KOPT-K1 (cell line): ENCODE measurements around the gene LNP1.

Source experiments
- H3K27ac ChIP-seq: fragments of 200-600 bp; sonication (generic); 2 replicates; pipeline ENCODE4 v1.5.1; 2016; ENCODE audit warnings: antibody characterized with exemption, mild to moderate bottlenecking, low read depth, low read length; ENCODE audit not compliant: poor library complexity, severe bottlenecking
- H3K36me3 ChIP-seq: fragments of 200-600 bp; sonication (generic); 2 replicates; pipeline ENCODE4 v1.5.1; 2017; ENCODE audit warnings: antibody characterized with exemption, mild to moderate bottlenecking, low read length, moderate library complexity; ENCODE audit not compliant: insufficient read depth
- H3K9me3 ChIP-seq: fragments of 200-600 bp; sonication (generic); 2 replicates; pipeline ENCODE4 v1.5.1; 2017; ENCODE audit warnings: antibody characterized with exemption, low read length, mild to moderate bottlenecking; ENCODE audit not compliant: insufficient read depth, poor library complexity, severe bottlenecking

LNP1 gene

GRCh38 chr3:100411091-100411982, 10.0 kb downstream of the LNP1 start:
- H3K36me3 ChIP-seq = peaks cover 7% of the 10 kb centered on the region; the same call in 1 of the 2 replicates
- H3K9me3 ChIP-seq = peaks cover 31% of the 10 kb centered on the region
- no peak overlapping the region for H3K27ac ChIP-seq

DNA sequence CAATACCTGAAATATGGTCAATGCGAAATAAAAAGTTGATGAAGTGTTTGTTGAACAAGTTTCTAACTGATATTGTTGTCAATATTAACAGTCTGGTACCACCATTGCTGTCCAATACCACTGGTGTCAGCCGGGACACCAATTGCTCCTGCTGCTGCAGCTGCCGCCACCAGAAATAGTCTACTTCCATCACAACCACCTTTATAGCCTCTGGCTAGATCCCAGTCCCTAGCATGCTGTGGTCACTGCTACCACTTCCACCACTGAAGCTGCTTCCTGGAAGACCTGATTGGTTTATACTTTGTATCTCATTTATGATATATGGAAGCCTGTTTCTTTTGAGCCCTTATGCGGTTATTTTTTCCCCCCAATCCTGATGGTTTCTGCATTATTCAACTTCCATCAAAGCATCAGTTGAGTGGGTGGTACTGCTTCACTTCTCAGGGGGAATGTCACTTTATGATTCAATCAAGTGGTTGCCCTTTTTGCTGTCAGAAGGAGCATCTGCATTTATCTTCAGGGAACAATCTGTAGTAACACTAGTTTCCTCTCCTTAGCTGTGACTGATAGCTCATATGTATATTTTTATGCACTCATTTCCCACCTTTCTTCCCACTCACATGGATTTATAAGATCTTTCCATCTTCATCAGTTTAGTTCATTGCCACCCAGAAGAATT, 11.7 kb downstream of the LNP1 start:
- Histone ChIP-seq H3K36me3 (peaks cover 7% of the 10 kb centered on the region; the same call in 1 of the 2 replicates), H3K27ac (no peak overlapping the region), H3K9me3 (peaks cover 17% of the 10 kb centered on the region)

- no peak overlapping the region for H3K27ac ChIP-seq
- peaks cover 7% of the 10 kb centered on the region; the same call in 1 of the 2 replicates for H3K36me3 ChIP-seq
- peaks cover 11% of the 10 kb centered on the region for H3K9me3 ChIP-seq
Observed at GRCh38 chr3:100413613-100414012, 12.3 kb downstream of the LNP1 start.

DNA sequence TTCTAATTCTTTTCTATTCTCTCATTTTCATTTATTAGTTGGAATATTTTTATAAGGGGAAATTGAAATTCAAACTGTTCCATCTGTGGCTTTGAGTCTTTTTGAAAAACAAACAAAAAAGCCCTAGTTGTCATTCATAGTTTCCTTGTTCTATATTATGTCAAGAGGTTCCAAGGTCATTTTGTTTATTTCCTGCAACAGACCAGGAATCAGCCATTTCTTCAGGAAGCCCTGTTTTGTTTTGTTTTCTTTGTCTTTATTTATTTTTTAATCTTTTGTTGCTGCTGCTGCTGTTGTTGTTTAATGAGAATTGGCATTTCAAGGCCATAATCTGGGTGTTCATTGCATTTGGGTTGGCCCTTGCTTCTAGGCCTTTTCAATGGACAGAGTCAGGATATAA, 14.8 kb downstream of the LNP1 start:
- peaks cover 4% of the 10 kb centered on the region; the same call in 1 of the 2 replicates for H3K36me3 ChIP-seq
- peaks cover 5% of the 10 kb centered on the region for H3K9me3 ChIP-seq
- no peak overlapping the region for H3K27ac ChIP-seq

GRCh38 chr3:100416863-100417262, 15.5 kb downstream of the LNP1 start:
- Histone ChIP-seq H3K36me3 (no peaks in the 10 kb centered on the region), H3K27ac (no peak overlapping the region), H3K9me3 (no peaks in the 10 kb centered on the region)

GRCh38 chr3:100419406-100419805, 18.1 kb downstream of the LNP1 start:
- no peaks in the 10 kb centered on the region for H3K9me3 ChIP-seq
- H3K27ac ChIP-seq = no peak overlapping the region
- no peaks in the 10 kb centered on the region for H3K36me3 ChIP-seq

DNA sequence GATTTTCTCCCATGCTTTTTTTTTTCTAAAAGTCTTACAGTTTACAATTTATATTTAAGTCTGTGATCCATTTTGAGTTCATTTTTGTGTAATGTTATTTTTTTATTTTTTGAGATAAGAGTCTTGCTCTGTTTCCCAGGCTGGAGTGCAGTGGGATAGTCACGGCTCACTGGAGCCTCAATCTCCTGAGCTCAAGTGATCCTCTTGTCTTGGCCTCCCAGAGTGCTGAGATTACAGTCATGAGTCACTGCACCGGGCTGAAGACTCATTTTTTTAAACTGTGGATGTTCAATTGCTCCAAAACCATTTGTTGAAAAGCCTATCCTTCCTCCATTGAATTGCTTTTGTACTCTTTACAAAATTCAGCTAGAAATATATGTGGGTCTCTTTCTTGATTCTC, 19.5 kb downstream of the LNP1 start:
- no peak overlapping the region for H3K27ac ChIP-seq
- no peaks in the 10 kb centered on the region for H3K9me3 ChIP-seq
- no peaks in the 10 kb centered on the region for H3K36me3 ChIP-seq

- no peaks in the 10 kb centered on the region for H3K36me3 ChIP-seq
- H3K9me3 ChIP-seq = no peaks in the 10 kb centered on the region
- H3K27ac ChIP-seq = no peak overlapping the region
Observed at GRCh38 chr3:100423611-100424010, 22.3 kb downstream of the LNP1 start.

DNA sequence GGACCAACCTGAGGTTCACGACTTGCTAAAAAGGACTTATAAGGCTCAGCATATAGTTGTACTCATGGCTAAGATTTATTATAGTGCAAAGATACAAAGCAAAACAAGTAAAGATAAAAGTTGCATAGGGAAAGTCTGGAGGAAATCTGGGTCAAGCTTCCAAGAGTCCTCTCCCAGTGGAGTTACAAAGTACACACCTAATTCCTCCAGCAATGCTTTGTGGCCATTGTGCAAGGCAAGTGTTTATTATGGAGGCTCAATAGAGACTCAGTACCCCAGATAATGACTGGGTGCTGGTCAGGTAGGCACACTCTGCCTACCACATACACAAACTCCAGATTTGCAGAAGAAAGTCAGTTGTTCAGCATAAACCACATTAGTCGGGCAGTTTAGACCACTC, 22.9 kb downstream of the LNP1 start:
- H3K36me3 ChIP-seq = no peaks in the 10 kb centered on the region
- H3K27ac ChIP-seq = no peak overlapping the region
- no peaks in the 10 kb centered on the region for H3K9me3 ChIP-seq

DNA sequence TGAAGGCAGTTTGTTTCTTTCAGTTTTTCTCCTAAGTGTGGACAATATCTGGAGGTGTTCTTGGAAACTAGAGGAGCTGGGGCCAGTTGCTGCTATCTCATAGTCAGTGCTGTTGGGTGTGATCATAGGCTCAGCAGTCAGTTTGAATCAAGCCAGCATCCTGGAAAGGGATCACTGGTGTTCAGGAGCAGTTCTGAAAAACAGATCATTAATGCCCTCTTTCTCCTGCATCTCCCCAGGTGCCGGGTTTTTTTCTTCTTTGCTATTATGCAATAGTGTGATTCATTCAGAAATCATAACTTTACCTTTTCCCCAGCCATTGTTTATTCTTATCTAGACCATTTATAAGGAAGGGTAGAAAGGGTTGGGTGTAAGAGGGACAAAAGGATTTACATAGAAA, 24.0 kb downstream of the LNP1 start:
- Histone ChIP-seq H3K36me3 (no peaks in the 10 kb centered on the region), H3K9me3 (no peaks in the 10 kb centered on the region), H3K27ac (no peak overlapping the region)

- H3K9me3 ChIP-seq = no peaks in the 10 kb centered on the region
- H3K36me3 ChIP-seq = no peaks in the 10 kb centered on the region
- H3K27ac ChIP-seq = no peak overlapping the region
Observed at GRCh38 chr3:100426067-100426682, 24.8 kb downstream of the LNP1 start.

DNA sequence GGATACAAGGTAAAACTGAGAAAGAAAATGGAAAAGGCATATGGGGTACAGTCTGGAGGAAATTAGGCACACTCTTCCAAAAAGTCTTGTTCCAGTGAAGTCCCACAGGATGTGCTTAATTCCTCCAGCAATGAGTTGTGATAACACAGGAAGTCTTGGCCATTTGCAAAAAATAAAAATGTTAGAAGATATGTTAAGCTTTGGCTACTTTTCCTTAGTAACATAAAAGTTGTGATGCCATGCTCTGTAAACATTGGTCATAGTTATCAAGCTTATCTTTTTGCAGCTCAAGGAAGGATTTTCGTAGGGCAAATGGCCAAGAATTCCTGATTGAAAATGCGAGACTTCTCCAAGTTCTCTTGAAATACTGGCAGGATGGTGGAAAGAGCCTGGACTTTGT, 26.4 kb downstream of the LNP1 start:
- Histone ChIP-seq H3K9me3 (no peaks in the 10 kb centered on the region), H3K27ac (no peak overlapping the region), H3K36me3 (no peaks in the 10 kb centered on the region)

GRCh38 chr3:100429187-100429716, 27.9 kb downstream of the LNP1 start:
- Histone ChIP-seq H3K27ac (no peak overlapping the region), H3K9me3 (no peaks in the 10 kb centered on the region), H3K36me3 (no peaks in the 10 kb centered on the region)

GRCh38 chr3:100436951-100437350, 35.6 kb downstream of the LNP1 start:
- Histone ChIP-seq H3K36me3 (no peaks in the 10 kb centered on the region), H3K27ac (no peak overlapping the region), H3K9me3 (no peaks in the 10 kb centered on the region)
